HG03159 (cell line): Measurements from ENCODE around the gene HTR2B.
"Not testable (repeated sequence)": the region's sequence is repeated elsewhere in the genome, so short reads cannot be mapped to it uniquely, and the experiment has no call there.

Experiments
- ATAC-seq: cut with Tn5 transposase; IDR thresholded peaks from one replicate; pipeline ENCODE4 v1.9.1; 2021; ENCODE audit warnings: mild to moderate bottlenecking, moderate library complexity; ENCODE audit not compliant: unreplicated experiment

The HTR2B gene

DNA sequence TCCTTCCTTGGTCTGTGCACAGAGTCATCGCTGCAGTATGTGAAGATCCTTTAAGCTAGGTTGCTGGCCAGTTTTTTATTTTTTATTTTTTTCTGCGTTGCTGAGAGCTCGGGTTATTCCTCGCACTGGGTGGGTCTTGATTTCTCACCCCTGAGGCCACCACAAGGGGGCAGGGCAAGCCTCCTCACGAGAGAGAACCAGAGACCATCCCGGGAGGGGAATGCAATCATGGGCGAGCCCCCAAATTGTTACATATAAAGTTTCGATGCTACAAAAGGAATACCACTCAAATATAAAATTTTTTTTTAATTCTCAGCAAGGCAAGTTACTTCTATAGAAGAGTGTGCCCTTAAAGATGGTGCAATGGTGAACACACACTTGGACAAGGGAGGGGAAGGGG, 24.9 kb downstream of the HTR2B start:
- ATAC-seq: no peak

DNA sequence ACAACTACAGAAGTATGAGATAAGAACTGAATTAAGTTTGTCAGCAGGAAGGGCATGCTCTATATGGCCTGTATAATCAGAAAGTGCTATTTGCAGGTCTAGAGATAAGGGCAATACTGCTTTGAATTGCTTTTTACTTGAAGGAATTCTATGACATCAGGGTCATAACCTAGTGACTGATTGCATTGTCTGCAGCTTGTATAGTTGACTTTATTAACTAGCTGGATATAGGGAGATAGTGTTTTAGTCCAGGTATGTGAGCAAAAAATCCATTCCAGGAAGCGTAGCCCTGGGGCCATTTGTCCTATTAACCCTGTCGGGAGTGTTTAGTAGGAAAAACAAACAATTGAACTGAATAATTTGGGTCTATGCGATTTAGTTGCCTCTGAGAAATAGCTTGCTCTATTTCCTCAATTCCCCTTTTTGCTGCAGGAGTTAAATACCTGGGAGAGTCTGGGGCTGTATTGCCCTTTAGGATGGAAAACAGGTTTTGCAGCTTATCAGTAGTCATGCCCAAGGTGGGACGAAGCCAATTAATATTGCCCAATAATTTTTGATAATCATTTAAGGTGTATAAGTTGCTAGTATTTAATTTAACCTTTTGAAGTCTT, 30.0 kb downstream of the HTR2B start:
- ATAC-seq: no peak

DNA sequence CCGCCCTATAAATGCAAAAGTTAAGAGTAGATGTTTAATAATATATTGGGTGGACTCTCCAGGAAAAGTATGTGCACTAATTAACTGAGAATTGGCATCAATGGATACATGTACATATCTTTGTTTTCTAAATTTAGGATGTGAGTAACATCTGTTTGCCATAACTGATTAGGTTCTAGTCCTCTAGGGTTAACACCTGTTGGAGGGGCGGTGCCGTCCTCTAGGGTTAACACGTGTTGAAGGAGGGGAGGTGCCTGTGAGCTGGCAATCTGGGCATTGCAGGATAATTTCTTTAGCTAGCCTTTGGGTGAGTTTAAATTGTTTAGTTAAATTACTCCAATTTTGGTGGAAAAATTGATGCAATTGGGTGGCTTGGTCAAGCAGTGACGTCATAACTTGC, 30.9 kb downstream of the HTR2B start:
- no peak for ATAC-seq

DNA sequence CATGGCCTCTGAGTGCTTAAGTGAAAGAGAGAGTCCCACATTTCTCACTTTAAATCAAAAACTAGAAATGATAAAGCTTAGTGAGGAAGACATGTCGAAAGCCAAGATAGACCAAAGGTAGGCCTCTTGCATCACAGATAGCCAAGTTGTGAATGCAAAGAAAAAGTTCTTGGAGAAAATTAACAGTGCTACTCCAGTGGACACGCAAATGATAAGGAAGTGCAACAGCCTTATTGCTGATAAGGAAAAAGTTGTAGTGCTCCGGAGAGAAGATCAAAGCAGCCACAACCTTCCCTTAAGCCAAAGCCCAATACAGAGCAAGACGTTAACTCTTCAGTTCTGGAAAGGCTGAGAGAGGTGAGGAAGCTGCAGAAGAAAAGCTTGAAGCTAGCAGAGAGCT, 36.1 kb downstream of the HTR2B start:
- ATAC-seq: no peak

DNA sequence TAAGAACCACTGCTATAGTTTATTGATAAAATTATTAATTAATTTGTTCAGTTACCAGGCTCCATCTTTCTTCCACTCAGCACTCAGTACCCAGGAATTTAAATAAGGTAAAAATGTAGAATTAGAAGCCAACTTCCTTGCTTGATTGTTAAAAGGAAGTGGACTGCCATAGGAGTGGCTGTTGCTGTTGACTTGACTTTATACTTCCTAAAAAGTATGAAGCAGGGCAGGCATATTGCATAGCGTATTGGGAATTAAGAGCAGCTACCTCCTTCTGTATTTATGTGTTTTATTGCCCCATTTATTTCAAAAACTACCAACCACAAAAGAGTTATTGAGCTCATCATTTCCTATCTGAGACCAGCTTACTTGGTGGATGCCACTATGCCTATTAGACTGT, 40.3 kb downstream of the HTR2B start:
- ATAC-seq: no peak

DNA sequence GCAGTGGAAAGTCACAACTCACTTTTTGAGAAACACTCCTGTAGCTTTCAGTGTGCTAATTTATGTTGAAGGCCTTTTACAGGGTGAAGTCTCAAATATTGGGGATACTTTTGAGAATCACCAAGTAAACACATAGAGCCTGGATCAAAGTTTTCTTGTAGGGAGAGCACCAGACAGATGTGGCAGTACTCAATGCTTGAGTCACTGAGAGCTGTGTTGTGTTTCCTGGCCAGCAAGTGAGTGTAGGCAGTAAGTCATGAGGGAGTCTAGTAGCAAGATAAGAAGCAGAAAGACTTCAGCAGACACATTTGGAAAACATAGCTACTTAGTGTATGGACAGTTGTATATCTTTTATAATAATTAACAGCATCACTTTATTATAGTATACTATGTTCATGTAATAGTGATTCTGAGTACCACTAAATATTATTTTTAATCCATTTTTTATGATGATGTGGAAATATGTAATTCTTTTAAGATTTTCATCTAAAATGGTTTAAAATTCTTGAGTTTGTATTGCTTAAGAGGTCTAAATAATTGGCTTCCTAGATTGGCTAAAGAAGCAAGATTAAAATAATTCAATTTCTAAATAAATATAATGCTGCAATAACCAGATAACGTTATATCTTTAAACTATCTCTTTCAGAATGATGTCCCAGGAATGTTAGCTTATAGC, 55.3 kb downstream of the HTR2B start:
- no peak for ATAC-seq

DNA sequence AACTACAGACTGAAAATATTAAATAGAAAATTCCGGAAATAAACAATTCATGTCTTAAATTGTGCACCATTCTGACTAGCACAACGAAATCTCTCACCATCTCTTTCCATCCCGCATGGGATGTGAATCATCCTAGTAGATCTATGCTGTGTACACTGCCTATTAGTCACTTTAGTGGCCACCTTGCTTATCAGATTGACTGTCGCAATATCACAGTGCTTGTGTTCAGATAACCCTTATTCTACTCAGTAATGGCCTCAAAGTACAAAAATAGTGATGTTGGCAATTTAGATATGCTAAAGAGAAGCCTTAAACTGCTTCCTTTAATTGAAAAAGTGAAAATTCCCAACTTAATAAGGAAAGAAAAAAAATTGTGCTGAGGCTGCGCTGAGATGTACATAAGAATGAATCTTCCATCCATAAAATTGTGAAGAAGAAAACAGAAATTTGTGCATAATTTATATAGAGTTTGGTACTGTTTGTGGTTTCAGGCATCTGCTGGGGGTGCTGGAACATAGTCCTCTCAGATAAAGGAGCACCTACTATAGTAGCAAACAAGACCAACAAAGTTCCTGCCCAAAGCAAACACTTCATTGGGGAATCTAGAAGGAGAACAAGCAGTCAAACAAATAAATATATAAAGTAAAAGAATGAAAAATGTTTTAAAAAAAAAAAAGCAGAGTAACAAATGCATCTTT, 56.2 kb downstream of the HTR2B start:
- ATAC-seq: no peak

DNA sequence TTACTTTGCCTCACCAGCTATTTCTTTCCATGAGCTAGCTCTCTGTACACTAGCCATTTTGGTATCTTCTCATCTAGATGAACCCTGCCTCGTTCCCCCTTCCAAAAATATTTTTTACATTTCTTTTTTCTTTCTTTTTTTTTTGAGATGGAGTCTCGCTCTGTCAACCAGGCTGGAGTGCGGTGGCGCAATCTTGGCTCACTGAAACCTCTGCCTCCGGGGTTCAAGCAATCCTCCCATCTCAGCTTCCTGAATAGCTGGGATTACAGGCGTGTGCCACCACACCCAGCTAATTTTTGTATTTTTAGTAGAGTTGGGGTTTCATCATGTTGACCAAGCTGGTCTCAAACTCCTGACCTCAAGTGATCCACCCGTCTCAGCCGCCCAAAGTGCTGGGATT, 57.3 kb downstream of the HTR2B start:
- not testable (repeated sequence) for ATAC-seq

DNA sequence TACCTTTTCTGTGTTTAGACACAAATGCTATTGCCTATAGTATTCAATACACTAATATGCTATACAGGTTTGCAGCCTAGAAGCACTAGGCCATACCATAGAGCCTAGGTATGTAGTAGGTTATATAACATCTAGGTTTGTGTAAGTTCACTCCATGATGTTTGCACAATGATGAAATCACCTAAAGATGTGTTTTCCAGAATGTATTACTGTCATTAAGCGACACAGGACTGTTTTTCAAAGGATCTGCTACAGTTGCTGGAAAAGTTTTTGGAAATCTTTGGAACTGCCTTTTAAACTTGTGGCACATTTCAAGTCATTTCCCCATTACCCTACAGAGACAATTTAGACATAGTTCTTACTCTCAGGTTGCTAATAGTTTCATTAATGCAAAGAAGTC, 58.9 kb downstream of the HTR2B start:
- no peak for ATAC-seq

DNA sequence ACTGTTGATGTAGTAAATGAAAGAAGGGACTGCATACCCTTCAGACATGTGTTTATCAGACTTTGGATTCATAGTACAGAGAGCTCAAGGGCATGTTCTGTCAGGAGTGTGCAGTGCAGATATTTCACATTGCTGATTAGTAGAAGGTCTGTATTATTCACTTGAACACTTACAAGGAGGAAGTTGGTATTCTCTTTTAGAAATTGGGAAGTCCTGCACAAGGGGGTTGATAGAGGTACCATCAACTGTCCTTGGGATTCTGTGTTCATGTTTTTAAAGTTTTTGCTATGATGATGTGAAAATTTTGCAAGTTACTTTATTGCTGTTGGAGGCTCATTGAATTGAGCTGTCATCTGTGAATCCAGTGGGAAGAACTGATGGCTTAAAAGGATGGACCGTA, 61.5 kb downstream of the HTR2B start:
- ATAC-seq: no peak

DNA sequence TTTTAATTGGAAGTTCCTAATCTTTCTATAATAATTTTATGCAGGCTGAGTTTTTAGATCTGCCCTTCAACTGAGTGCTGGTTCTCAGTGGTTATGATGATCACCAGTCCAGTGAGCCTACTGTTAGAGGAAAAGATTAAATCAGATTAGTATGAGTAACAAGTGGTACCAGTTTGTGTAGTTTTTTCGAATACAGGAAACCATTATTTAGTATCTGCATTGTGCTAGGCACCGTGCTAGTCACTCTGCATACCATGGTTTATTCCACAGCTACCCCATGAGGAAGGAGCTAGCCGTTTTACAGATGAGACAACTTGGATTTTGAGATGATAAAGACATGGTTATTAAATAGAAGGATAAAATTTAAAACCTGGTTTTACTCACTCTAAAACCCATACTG, 62.1 kb downstream of the HTR2B start:
- ATAC-seq: no peak

DNA sequence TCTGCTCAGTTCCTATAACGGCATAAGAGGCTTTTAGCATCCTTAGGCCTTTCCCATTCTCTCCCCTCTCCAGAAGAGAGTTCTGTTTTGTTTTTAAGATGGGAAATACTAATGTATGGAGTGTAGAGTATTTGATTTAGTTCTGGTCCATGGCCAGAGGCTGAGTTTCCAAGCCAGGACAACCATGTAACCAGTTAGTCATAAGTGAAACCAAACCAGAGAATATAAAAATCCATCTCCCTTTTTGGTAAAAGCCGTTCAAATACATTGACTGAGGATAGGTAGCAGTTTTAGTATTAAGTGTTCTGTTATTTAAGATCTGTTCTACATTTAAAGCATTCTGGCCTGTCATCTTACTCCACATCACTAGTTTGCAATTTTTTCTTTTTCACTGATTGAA, 65.1 kb downstream of the HTR2B start:
- ATAC-seq: no peak

DNA sequence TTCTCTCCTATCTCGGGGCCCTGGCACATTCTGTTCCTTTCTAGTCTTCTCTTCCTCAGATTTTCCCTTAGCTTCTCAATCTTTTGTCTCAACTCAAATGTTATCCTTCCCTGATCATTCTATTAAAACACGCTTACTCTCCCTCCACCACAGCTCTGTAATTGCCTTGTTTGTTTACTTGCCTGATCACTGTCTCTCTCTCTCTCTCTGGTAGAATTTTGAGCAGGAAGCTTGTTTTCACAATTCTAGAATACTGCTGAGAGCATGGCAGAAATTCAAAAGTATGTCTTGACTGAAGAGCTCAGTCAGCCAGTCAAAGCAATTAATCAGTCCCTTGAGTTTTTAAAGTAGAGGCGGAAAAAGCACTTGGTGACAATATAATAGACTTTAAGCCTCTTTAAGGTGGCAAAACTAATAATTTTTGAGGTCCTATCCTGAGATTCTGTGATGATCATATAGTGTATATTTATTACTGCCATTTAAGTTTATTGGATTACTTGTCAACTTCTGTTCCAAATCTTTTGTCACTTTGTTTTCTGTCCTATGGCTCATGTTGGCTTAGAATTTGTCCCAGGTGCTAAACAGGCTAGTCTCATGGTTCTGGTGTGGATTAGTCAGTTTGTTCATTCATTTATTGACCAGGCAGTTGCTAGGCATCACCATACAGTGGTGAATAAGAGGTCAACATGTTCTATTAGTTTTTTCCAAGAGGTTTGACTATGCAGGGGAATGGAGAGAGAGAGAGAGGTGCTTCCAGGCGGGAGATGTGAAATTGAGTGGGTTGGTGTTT, 65.9 kb downstream of the HTR2B start:
- ATAC-seq: no peak
